BJ (cell line): ENCODE results near the gene SOX21. TPM values are rescaled to one million over a fixed set of nuclear protein-coding genes. Genes with fewer than 3 reads are reported as not detected.

Experiments used
- CTCF ChIA-PET: fragments of 350-600 bp; formaldehyde crosslinking; extraction: SDS; loops from one replicate; lab custom pipeline; 2021; ENCODE audit warnings: antibody characterized with exemption, inconsistent platforms; lab: Yijun Ruan, JAX
- POLR2A ChIA-PET: fragments of 300-600 bp; sonication (Branson Sonifier 250); formaldehyde crosslinking; extraction: SDS; loops from one replicate; lab custom pipeline; 2021; ENCODE audit warnings: antibody characterized with exemption; lab: Charles Lee
- DNase-seq: peaks from one replicate; pipeline ENCODE4 v3.0.0-alpha.2; 2011; ENCODE audit warnings: low read depth
- H3K27me3 ChIP-seq: 2 replicates; pipeline ENCODE4 v1.6.0; 2011; ENCODE audit warnings: low read length; ENCODE audit not compliant: control insufficient read depth, insufficient read depth
- H3K36me3 ChIP-seq: 2 replicates; pipeline ENCODE4 v1.5.1; 2011; ENCODE audit warnings: low read length; ENCODE audit not compliant: control insufficient read depth, insufficient read depth
- H3K4me3 ChIP-seq: 2 replicates; pipeline ENCODE4 v1.5.1; 2011; ENCODE audit warnings: low read depth, mild to moderate bottlenecking, control low read depth, low read length
- polyA plus RNA-seq: library from polyadenylated mRNA; depleted of rRNA; stranded (reverse); fragments of >200 nt; gene quantifications from 2 replicates; pipeline ENCODE4 v1.2.3, GENCODE V29; 2011
- TF ChIP-seq, protein P1 (sequence below): IDR thresholded peaks from 2 replicates; pipeline ENCODE4 v1.5.1; 2011; ENCODE audit warnings: low read depth, mild to moderate bottlenecking, control low read depth, inconsistent platforms, low read length, moderate library complexity; ENCODE audit not compliant: insufficient read depth

SOX21 gene
- polyA plus RNA-seq, 1 experiment = not detected

GRCh38 chr13:94709001-94709834 lies 3.1 kb downstream of the SOX21 start:
- H3K36me3 ChIP-seq = no peaks in the 10 kb centered on the region
- no peak for DNase-seq
- TF ChIP-seq, protein P1, sequence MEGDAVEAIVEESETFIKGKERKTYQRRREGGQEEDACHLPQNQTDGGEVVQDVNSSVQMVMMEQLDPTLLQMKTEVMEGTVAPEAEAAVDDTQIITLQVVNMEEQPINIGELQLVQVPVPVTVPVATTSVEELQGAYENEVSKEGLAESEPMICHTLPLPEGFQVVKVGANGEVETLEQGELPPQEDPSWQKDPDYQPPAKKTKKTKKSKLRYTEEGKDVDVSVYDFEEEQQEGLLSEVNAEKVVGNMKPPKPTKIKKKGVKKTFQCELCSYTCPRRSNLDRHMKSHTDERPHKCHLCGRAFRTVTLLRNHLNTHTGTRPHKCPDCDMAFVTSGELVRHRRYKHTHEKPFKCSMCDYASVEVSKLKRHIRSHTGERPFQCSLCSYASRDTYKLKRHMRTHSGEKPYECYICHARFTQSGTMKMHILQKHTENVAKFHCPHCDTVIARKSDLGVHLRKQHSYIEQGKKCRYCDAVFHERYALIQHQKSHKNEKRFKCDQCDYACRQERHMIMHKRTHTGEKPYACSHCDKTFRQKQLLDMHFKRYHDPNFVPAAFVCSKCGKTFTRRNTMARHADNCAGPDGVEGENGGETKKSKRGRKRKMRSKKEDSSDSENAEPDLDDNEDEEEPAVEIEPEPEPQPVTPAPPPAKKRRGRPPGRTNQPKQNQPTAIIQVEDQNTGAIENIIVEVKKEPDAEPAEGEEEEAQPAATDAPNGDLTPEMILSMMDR = no peak

GRCh38 chr13:94708031-94708859 lies 4.1 kb downstream of the SOX21 start:
- POLR2A ChIA-PET = interaction anchor here (0.6 kb wide), 1 partner anchor 51 kb away, joined by 6 read pairs; no protein-coding TSS in a partner anchor
- CTCF ChIA-PET = interaction anchor here (1.2 kb wide), 1 partner anchor 34 kb away, joined by 3 read pairs; no protein-coding TSS in a partner anchor
- no peak for DNase-seq

More at GRCh38 chr13:94709001-94709834, 3.1 kb downstream of the SOX21 start:
- Histone ChIP-seq H3K27me3 (peaks cover 53% of the 10 kb centered on the region), H3K4me3 (no peak overlapping the region)
- POLR2A ChIA-PET = no interaction called here
- CTCF ChIA-PET = interaction anchor here (0.6 to 1.2 kb wide), 2 partner anchors 35 to 1642 kb away, joined by 3 read pairs; no protein-coding TSS in a partner anchor

GRCh38 chr13:94707400-94708021 lies 4.8 kb downstream of the SOX21 start:
- no peak overlapping the region for H3K4me3 ChIP-seq
- TF ChIP-seq, protein P1 = no peak
- POLR2A ChIA-PET = interaction anchor here (0.6 kb wide), 1 partner anchor 50 kb away, joined by 6 read pairs; no protein-coding TSS in a partner anchor
- CTCF ChIA-PET = interaction anchor here (1.2 kb wide), 1 partner anchor 33 kb away, joined by 3 read pairs; no protein-coding TSS in a partner anchor
- peaks cover 63% of the 10 kb centered on the region for H3K27me3 ChIP-seq
- no peak for DNase-seq
- no peaks in the 10 kb centered on the region for H3K36me3 ChIP-seq

More at GRCh38 chr13:94708031-94708859, 4.1 kb downstream of the SOX21 start:
- Histone ChIP-seq H3K4me3 (no peak overlapping the region), H3K36me3 (no peaks in the 10 kb centered on the region), H3K27me3 (peaks cover 57% of the 10 kb centered on the region)
- TF ChIP-seq, protein P1 = no peak

DNA sequence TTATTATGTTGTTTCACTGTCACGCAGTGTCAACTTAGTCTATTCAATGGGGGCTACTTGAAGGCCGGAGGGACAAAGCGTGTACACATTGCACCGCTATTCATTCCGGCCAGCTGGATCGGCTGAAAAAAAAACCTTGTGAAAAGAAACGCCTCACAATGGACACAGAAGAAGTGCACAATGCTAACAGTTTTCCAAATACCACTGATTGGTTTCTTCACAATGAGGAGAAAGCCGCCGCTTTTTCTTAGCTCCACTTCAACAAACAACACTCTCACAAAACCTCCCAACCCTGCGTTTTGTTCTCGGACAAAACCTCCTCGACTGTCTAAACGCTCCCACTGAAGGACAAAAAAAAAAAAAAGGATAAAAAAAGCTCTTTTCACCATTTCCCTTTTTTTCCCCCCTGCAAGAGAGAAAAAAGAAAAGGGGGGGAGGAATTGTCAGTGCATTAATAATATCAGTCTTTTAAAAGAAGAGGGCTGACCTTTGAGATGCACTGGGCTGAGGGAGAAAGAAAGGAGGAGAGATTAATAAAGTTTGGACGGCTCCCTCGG lies 5.4 kb downstream of the SOX21 start:
- ChIA-PET POLR2A (no interaction called here), CTCF (no interaction called here)
- DNase-seq = no peak
- TF ChIP-seq, protein P1 = no peak
- Histone ChIP-seq H3K27me3 (peaks cover 67% of the 10 kb centered on the region), H3K36me3 (no peaks in the 10 kb centered on the region), H3K4me3 (no peak overlapping the region)
